Aorta (tissue), 5 donors: Measurements from ENCODE around the gene OR8G1. TPM values are rescaled to one million over a fixed set of nuclear protein-coding genes. Genes with fewer than 3 reads are reported as not detected.

Experiments
- ATAC-seq: fragments of 200-7000 bp; cut with Tn5 transposase; one replicate; pipeline ENCODE4 v1.9.1; 2022; ENCODE audit warnings: moderate library complexity; ENCODE audit not compliant: low FRiP score
- DNase-seq, 2 donors: peaks; one replicate each; pipeline ENCODE4 v3.0.0-alpha.2; 2020
- H3K27ac ChIP-seq, 2 donors: one replicate each; pipeline ENCODE4 v1.5.1; 2013; ENCODE audit warnings: low read length in 2 of 2, mild to moderate bottlenecking in 2 of 2, moderate library complexity in 2 of 2, control low read depth in 1 of 2, inconsistent platforms in 1 of 2, low read depth in 1 of 2
- H3K27me3 ChIP-seq, 2 donors: one replicate each; pipeline ENCODE4 v1.6.1; 2013; ENCODE audit warnings: control low read depth in 1 of 2, low read length in 1 of 2, mild to moderate bottlenecking in 1 of 2, moderate library complexity in 1 of 2; ENCODE audit not compliant: insufficient read depth in 2 of 2, control insufficient read depth in 1 of 2
- H3K36me3 ChIP-seq, 2 donors: one replicate each; pipeline ENCODE4 v1.6.1; 2013; ENCODE audit warnings: control low read depth in 1 of 2, low read length in 1 of 2, mild to moderate bottlenecking in 1 of 2; ENCODE audit not compliant: insufficient read depth in 2 of 2, control insufficient read depth in 1 of 2
- H3K4me1 ChIP-seq, 2 donors: one replicate each; pipeline ENCODE4 v1.6.1; 2013; ENCODE audit warnings: low read length in 2 of 2, control low read depth in 1 of 2, mild to moderate bottlenecking in 1 of 2, moderate library complexity in 1 of 2; ENCODE audit not compliant: insufficient read depth in 2 of 2, control insufficient read depth in 1 of 2
- H3K4me3 ChIP-seq, 2 donors: one replicate each; pipeline ENCODE4 v1.5.1; 2013; ENCODE audit warnings: low read length in 2 of 2, control low read depth in 1 of 2, mild to moderate bottlenecking in 1 of 2
- H3K9me3 ChIP-seq: one replicate; pipeline ENCODE4 v1.6.1; 2013; ENCODE audit warnings: mild to moderate bottlenecking, low read length; ENCODE audit not compliant: control insufficient read depth
- WGBS, 2 donors: extraction: QIAGEN DNeasy Blood & Tissue Kit; methylation state at CpG; one replicate each; pipeline ENCODE4 v1.1.7; 2013; 5-methylcytosine and 5-hydroxymethylcytosine counted together
- intact Hi-C, 2 donors: fragments of 100-400 bp; cut with DNase I; formaldehyde crosslinking; loops; one replicate each; pipeline versions ENCODE4 v1.14.2 to v1.15.0; 2022
- long read RNA-seq, 2 donors: library from polyadenylated mRNA; unstranded; transcript quantifications; one replicate each; pipeline ENCODE4 v2.0.0, GENCODE V29; 2020 to 2021
- polyA plus RNA-seq, 2 donors: library from polyadenylated mRNA; stranded (reverse); fragments of 200-250 nt; gene quantifications; one replicate each; pipeline ENCODE4 v1.2.3, GENCODE V29; 2013
- total RNA-seq, 2 donors: library from RNA; stranded (reverse); fragmentation: NEBNext Ultra II Directional; extraction: Animal tissue kit (Norgen Biotek cat#: 25700); gene quantifications; one replicate each; pipeline ENCODE4 v1.2.1, GENCODE V29; 2021
- donor health status: healthy with polysubstance abuse.
- donor health status: Bipolar disorder and iron deficiency.
- donor health status: DM: no; HTN: no; CAD: no.
- donor health status: DM: no; HTN: no; CAD: no.
- donor health status: DM: yes; HTN: yes; CAD: no.

The OR8G1 gene, protein sequence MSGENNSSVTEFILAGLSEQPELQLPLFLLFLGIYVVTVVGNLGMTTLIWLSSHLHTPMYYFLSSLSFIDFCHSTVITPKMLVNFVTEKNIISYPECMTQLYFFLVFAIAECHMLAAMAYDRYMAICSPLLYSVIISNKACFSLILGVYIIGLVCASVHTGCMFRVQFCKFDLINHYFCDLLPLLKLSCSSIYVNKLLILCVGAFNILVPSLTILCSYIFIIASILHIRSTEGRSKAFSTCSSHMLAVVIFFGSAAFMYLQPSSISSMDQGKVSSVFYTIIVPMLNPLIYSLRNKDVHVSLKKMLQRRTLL
- total RNA-seq (not detected), polyA plus RNA-seq (not detected)
- long read RNA-seq, donor 1, result 0 reads
- long read RNA-seq, donor 2, result 0 reads

- intact Hi-C loops, result no loop called here
Measured at GRCh38 chr11:124240621-124241397, at the start of gene OR8G1. Gene OR8G1, plus strand, starts transcription at chr11:124241095. Its CDS starts 8,581 bp downstream, at chr11:124249676.

GRCh38 chr11:124193221-124194010 lies 47.5 kb upstream of the OR8G1 start:
- Histone ChIP-seq H3K27me3 (no peaks in the 10 kb centered on the region), H3K36me3 (no peaks in the 10 kb centered on the region), H3K4me1 (peaks cover 0 to 3% of the 10 kb centered on the region in 2 donors), H3K27ac (peak overlapping the region in 1 of 2 donors; percentile 95), H3K9me3 (no peaks in the 10 kb centered on the region), H3K4me3 (no peak overlapping the region)
- no peak for DNase-seq
- 27 to 46% methylated on average over 6 of the region's 6 CpGs for WGBS, 2 donors
- intact Hi-C loops, result loop anchor here (2.0 kb wide), 2 partner anchors 85 to 123 kb away; no protein-coding TSS in a partner anchor
- no peak for ATAC-seq

More at GRCh38 chr11:124240621-124241397, at the start of gene OR8G1:
- DNase-seq, result no peak
- H3K9me3 ChIP-seq, result no peaks in the 10 kb centered on the region
- H3K27ac ChIP-seq, result no peak within 1 kb of the TSS
- no peak within 1 kb of the TSS for H3K4me3 ChIP-seq
- no peaks in the 10 kb centered on the region for H3K4me1 ChIP-seq
- no peaks in the 10 kb centered on the region for H3K36me3 ChIP-seq
- peaks cover 0 to 3% of the 10 kb centered on the region in 2 donors for H3K27me3 ChIP-seq
- 65% methylated on average over 3 of the region's 3 CpGs for WGBS, 2 donors
- no peak for ATAC-seq

DNA sequence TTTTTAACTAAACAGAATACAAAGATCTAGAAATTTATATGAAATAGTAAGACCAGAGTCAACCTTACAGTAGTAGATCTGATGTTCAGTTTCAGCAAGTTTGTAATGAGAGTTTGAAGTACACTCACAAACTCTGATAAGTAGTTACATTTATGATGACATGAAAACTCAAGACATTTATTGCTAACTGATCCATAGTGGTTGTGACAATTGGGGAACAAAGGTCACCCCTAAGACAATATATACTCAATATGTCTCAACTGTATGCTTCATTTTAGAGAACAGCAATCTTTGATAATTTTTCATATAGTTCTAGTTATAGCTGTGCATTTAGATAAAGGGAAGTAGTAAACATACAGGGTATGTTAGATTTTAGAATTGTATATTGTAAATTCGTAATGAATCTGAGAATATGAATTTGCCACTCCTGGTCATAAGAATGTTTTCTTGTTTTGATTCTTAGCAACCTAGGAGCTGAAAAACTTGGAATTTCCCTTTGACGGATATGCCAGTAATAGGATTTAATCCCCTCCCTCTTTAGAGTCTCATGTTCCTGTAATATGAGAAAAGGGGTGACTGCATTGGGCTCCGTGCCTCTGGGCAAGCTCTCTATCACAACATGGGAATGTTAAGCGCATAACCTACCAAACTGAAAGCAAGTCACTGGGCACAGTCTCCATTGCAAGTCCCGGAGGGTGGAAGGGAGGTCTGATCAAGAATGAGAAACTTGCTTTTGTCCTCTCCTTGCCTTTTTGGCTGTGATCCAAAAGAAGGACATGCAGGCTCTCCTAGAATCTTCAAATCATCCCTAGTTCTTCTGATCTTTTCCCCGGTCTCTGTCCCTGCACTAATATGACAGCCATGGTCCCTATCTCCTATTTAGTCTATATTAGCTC lies 46.4 kb upstream of the OR8G1 start:
- no peak overlapping the region for H3K4me3 ChIP-seq
- peak overlapping the region; percentile 64 to 95 for H3K27ac ChIP-seq
- H3K27me3 ChIP-seq, result no peaks in the 10 kb centered on the region
- peaks cover 0 to 3% of the 10 kb centered on the region in 2 donors for H3K4me1 ChIP-seq
- peak in 1 of 2 donors; percentile 77 for DNase-seq
- peak; percentile 71 for ATAC-seq
- H3K9me3 ChIP-seq, result no peaks in the 10 kb centered on the region
- intact Hi-C loops, result loop anchor here (2.0 kb wide), 2 partner anchors 86 to 124 kb away; no protein-coding TSS in a partner anchor
- H3K36me3 ChIP-seq, result no peaks in the 10 kb centered on the region
- 24 to 35% methylated on average over 6 of the region's 6 CpGs for WGBS, 2 donors

DNA sequence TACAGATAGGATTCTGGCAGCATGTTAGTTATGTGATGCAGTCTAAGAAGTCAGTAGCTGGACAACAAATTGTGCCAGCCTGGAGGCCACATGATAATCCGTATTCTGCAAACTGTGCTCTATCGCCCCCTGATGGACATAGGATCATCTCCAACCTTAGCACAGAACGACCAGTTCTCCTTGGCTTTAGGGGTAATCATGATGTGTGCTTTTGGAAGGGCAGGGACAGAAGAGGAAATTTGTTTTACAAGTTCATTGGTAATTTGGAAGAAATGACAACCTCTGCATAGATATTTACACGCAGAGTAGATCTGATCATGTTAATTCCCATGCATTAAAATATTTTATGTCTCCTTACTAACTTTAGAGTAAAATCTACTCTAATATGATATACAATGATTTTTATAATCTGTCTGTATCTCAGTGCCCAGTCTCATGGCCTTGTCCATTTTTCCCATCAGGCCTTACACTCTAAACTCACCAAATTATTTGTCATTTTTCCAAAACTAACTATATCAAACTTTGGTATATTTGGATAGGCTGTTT lies 45.6 kb upstream of the OR8G1 start:
- ATAC-seq, result peak; percentile 85
- H3K9me3 ChIP-seq, result no peaks in the 10 kb centered on the region
- peak overlapping the region; percentile 3 to 64 for H3K27ac ChIP-seq
- WGBS, 2 donors, result 22 to 30% methylated on average over 4 of the region's 4 CpGs
- H3K4me1 ChIP-seq, result peaks cover 0 to 3% of the 10 kb centered on the region in 2 donors
- H3K4me3 ChIP-seq, result no peak overlapping the region
- no peaks in the 10 kb centered on the region for H3K27me3 ChIP-seq
- peak in 1 of 2 donors; percentile 72 for DNase-seq
- intact Hi-C loops, result loop anchor here (2.0 kb wide), 2 partner anchors 86 to 124 kb away; no protein-coding TSS in a partner anchor
- no peaks in the 10 kb centered on the region for H3K36me3 ChIP-seq

DNA sequence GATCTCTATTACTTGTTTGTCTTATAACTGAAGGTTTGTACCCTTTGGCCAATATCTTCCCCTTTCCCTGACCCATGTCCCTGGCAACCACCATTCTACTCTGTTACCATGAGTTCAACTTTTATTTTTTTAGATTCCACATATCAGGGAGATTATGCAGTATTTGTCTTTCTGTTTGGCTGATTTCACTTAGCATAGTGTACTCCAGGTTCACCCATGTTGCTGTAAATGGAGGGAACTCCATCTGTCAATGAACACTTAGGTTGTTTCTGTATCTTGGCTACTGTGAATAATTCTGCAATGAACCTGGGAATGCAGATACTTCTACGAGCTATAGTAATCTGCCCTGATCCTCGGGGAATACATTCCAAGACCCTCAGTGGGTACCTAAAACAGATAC lies 42.9 kb upstream of the OR8G1 start:
- Histone ChIP-seq H3K27me3 (no peaks in the 10 kb centered on the region), H3K27ac (no peak overlapping the region), H3K4me3 (no peak overlapping the region), H3K4me1 (no peaks in the 10 kb centered on the region), H3K36me3 (no peaks in the 10 kb centered on the region), H3K9me3 (no peaks in the 10 kb centered on the region)
- ATAC-seq (no peak), DNase-seq (no peak)
- 80 to 81% methylated on average over 2 of the region's 2 CpGs for WGBS, 2 donors
- intact Hi-C loops, result no loop called here

DNA sequence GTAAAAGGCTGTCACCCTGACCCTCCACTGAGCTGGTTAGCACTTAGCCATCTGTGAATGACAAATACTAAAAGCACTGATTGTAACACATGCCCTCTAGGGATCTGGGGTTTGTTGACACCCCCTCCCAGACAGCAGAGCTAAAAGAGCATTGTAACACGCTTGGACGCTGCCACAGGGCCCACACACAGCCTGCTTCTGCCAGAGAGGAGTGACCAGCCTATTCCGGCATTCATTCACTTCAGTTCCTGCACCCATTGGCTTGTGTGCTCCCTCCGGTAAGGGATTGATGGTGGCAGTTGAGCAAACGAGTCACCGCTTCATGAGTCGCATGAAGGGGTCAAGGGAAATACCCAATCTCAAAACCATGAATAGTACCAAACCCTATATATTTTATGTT lies 42.0 kb upstream of the OR8G1 start:
- H3K4me3 ChIP-seq, result no peak overlapping the region
- intact Hi-C loops, result no loop called here
- no peak overlapping the region for H3K27ac ChIP-seq
- no peaks in the 10 kb centered on the region for H3K4me1 ChIP-seq
- H3K27me3 ChIP-seq, result no peaks in the 10 kb centered on the region
- DNase-seq, result no peak
- H3K36me3 ChIP-seq, result no peaks in the 10 kb centered on the region
- no peaks in the 10 kb centered on the region for H3K9me3 ChIP-seq
- WGBS, 2 donors, result 89 to 95% methylated on average over 7 of the region's 7 CpGs
- ATAC-seq, result no peak

- ATAC-seq (no peak), DNase-seq (no peak)
- 71 to 73% methylated on average over 1 of the region's 1 CpG for WGBS, 2 donors
- intact Hi-C loops, result no loop called here
- no peaks in the 10 kb centered on the region for H3K9me3 ChIP-seq
- no peaks in the 10 kb centered on the region for H3K36me3 ChIP-seq
- no peak overlapping the region for H3K4me3 ChIP-seq
- H3K27ac ChIP-seq, result no peak overlapping the region
- no peaks in the 10 kb centered on the region for H3K27me3 ChIP-seq
- no peaks in the 10 kb centered on the region for H3K4me1 ChIP-seq
Measured at GRCh38 chr11:124199702-124200101, 41.2 kb upstream of the OR8G1 start.
